Peyer's patch (tissue), 4 donors: ENCODE measurements around the gene TEX26. TPM values are rescaled to one million over a fixed set of nuclear protein-coding genes. Genes with fewer than 3 reads are reported as not detected.
"Not testable (repeated sequence)": the region's sequence is repeated elsewhere in the genome, so short reads cannot be mapped to it uniquely, and the experiment has no call there.

Experiments used
- DNase-seq, 3 donors: peaks; one replicate each; pipeline ENCODE4 v3.0.0-alpha.2; 2017 to 2019
- H3K27ac ChIP-seq, 4 donors: fragments of 200-600 bp; sonication (generic); one replicate each; pipeline ENCODE4 v1.5.1; 2016 to 2019
- H3K27me3 ChIP-seq, 2 donors: fragments of 200-600 bp; sonication (generic); one replicate each; pipeline ENCODE4 v1.5.1; 2019
- H3K36me3 ChIP-seq, 3 donors: fragments of 200-600 bp; sonication (generic); one replicate each; pipeline ENCODE4 v1.5.1; 2016 to 2019
- H3K4me1 ChIP-seq, 4 donors: fragments of 200-600 bp; sonication (generic); one replicate each; pipeline ENCODE4 v1.5.1; 2016 to 2019
- H3K4me3 ChIP-seq, 4 donors: fragments of 200-600 bp; sonication (generic); 1 replicate in 3 of 4; 2 replicates in 1 of 4; pipeline ENCODE4 v1.5.1; 2016 to 2019; ENCODE audit warnings: mild to moderate bottlenecking in 1 of 4
- H3K9me3 ChIP-seq, 4 donors: fragments of 200-600 bp; sonication (generic); one replicate each; pipeline ENCODE4 v1.5.1; 2016 to 2019; ENCODE audit warnings: mild to moderate bottlenecking in 1 of 4
- CTCF ChIP-seq, 6 experiments: fragments of 450-650 bp in 4 of 6; fragments of 200-600 bp in 2 of 6; sonication (generic) in 1 of 6; IDR thresholded peaks; one replicate each; pipeline ENCODE4 v1.5.1; 2017 to 2019; ENCODE audit warnings: antibody characterized with exemption in 6 of 6, mild to moderate bottlenecking in 3 of 6, moderate library complexity in 1 of 6
- POLR2A ChIP-seq, 2 donors: fragments of 450-650 bp; IDR thresholded peaks; one replicate each; pipeline ENCODE4 v1.5.1; 2017; ENCODE audit warnings: antibody characterized with exemption in 2 of 2, mild to moderate bottlenecking in 2 of 2, moderate library complexity in 2 of 2
- total RNA-seq, 4 donors: library from RNA; depleted of rRNA; stranded (reverse); fragments of >200 nt; gene quantifications; one replicate each; pipeline ENCODE4 v1.1.0, GENCODE V29; 2016

Gene TEX26
- total RNA-seq, 4 donors from 2014 or later = not detected

- H3K36me3 ChIP-seq = no peaks in the 10 kb centered on the region
- TF ChIP-seq POLR2A (IDR thresholded peaks at IDR 0.05) (no peak), CTCF (IDR thresholded peaks at IDR 0.05) (no peak)
- no peaks in the 10 kb centered on the region for H3K9me3 ChIP-seq
- H3K4me1 ChIP-seq = no peaks in the 10 kb centered on the region
- no peak overlapping the region for H3K4me3 ChIP-seq
- H3K27ac ChIP-seq = no peak overlapping the region
- no peak for DNase-seq
- H3K27me3 ChIP-seq = no peaks in the 10 kb centered on the region
These were observed 9.0 kb upstream of the TEX26 start for GRCh38 chr13:30923418-30923817.

- Histone ChIP-seq H3K9me3 (no peaks in the 10 kb centered on the region), H3K4me3 (no peak overlapping the region), H3K27ac (no peak overlapping the region), H3K36me3 (no peaks in the 10 kb centered on the region), H3K4me1 (no peaks in the 10 kb centered on the region), H3K27me3 (no peaks in the 10 kb centered on the region)
- DNase-seq = no peak
- TF ChIP-seq POLR2A (IDR thresholded peaks at IDR 0.05) (no peak), CTCF (IDR thresholded peaks at IDR 0.05) (no peak)
These were observed 7.7 kb upstream of the TEX26 start for GRCh38 chr13:30924721-30925120.

- Histone ChIP-seq H3K36me3 (no peaks in the 10 kb centered on the region), H3K9me3 (no peaks in the 10 kb centered on the region), H3K27ac (no peak overlapping the region), H3K4me1 (no peaks in the 10 kb centered on the region), H3K4me3 (no peak overlapping the region), H3K27me3 (no peaks in the 10 kb centered on the region)
- no peak for TF ChIP-seq POLR2A (IDR thresholded peaks at IDR 0.05)
- no peak for TF ChIP-seq CTCF (IDR thresholded peaks at IDR 0.05)
- DNase-seq = no peak
These were observed 7.0 kb upstream of the TEX26 start for GRCh38 chr13:30925429-30925828.

GRCh38 chr13:30926781-30927180 lies 5.7 kb upstream of the TEX26 start:
- no peak for TF ChIP-seq POLR2A (IDR thresholded peaks at IDR 0.05)
- TF ChIP-seq CTCF (IDR thresholded peaks at IDR 0.05) = no peak
- no peaks in the 10 kb centered on the region for H3K36me3 ChIP-seq
- no peaks in the 10 kb centered on the region for H3K27me3 ChIP-seq
- H3K4me3 ChIP-seq = no peak overlapping the region
- H3K4me1 ChIP-seq = no peaks in the 10 kb centered on the region
- no peak for DNase-seq
- H3K9me3 ChIP-seq = no peaks in the 10 kb centered on the region
- H3K27ac ChIP-seq = no peak overlapping the region

GRCh38 chr13:30927188-30927587 lies 5.3 kb upstream of the TEX26 start:
- not testable (repeated sequence) for H3K4me1 ChIP-seq, H3K27ac ChIP-seq, H3K9me3 ChIP-seq, H3K27me3 ChIP-seq, H3K36me3 ChIP-seq, DNase-seq, H3K4me3 ChIP-seq

GRCh38 chr13:30927595-30927994 lies 4.9 kb upstream of the TEX26 start:
- Histone ChIP-seq H3K36me3 (no peaks in the 10 kb centered on the region), H3K9me3 (no peaks in the 10 kb centered on the region), H3K27me3 (no peaks in the 10 kb centered on the region), H3K27ac (no peak overlapping the region), H3K4me3 (no peak overlapping the region), H3K4me1 (no peaks in the 10 kb centered on the region)
- TF ChIP-seq CTCF (IDR thresholded peaks at IDR 0.05) = no peak
- TF ChIP-seq POLR2A (IDR thresholded peaks at IDR 0.05) = no peak
- no peak for DNase-seq
